AG10803 (cell line): ENCODE data around the gene CEACAM8.
"Not testable (repeated sequence)": the region's sequence is repeated elsewhere in the genome, so short reads cannot be mapped to it uniquely, and the experiment has no call there.

Experiments used
- DNase-seq: peaks from one replicate; pipeline ENCODE4 v3.0.0; 2010; ENCODE audit warnings: low read depth
- H3K4me3 ChIP-seq: 2 replicates; pipeline ENCODE4 v1.5.1; 2011; ENCODE audit warnings: mild to moderate bottlenecking, low read length, control low read depth
- TF ChIP-seq, protein P1 (sequence below): conservative IDR thresholded peaks from 2 replicates; pipeline ENCODE4 v1.5.1; 2011; ENCODE audit warnings: mild to moderate bottlenecking, low read length, control low read depth, inconsistent platforms

The CEACAM8 gene

DNA sequence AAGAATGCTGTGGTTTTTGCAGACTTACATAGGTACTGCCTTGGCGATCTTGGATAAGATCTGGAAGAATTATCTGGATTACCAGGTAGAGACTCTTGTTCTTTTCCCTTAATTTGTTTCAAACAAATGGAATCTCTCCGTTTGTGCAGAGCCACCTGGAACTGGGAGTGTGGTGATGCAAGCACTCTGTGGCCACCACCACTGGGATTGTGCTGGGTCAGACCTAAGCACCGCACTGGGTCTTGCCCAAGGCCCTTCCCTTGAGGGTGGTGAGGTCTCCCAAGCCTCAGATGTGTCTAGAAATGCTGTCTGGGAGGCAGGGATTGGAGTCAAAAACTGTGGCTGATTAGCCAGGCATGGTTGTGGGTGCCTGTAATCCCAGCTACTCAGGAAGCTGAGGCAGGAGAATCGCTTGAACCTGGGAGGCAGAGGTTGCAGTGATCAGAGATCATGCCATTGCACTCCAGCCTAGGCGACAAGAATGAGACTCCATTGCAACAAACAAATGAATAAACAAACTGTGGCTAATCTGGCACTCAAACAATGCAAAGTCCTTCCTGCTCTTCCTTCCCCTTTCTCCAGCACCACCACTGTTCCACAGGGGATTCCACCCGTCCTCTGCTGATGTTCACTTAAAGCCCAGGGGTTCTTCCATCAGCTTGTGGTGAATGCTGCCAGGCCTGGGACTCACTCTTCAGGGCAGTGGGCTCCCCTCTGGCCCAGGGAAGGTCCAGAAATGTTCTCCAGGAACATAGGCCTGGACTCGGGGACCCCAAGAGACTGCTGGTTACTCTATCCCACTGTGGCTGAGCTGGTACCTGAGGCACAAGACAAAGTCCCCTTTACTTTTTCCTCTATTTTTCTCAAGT, 55.6 kb downstream of the CEACAM8 start:
- TF ChIP-seq, protein P1, sequence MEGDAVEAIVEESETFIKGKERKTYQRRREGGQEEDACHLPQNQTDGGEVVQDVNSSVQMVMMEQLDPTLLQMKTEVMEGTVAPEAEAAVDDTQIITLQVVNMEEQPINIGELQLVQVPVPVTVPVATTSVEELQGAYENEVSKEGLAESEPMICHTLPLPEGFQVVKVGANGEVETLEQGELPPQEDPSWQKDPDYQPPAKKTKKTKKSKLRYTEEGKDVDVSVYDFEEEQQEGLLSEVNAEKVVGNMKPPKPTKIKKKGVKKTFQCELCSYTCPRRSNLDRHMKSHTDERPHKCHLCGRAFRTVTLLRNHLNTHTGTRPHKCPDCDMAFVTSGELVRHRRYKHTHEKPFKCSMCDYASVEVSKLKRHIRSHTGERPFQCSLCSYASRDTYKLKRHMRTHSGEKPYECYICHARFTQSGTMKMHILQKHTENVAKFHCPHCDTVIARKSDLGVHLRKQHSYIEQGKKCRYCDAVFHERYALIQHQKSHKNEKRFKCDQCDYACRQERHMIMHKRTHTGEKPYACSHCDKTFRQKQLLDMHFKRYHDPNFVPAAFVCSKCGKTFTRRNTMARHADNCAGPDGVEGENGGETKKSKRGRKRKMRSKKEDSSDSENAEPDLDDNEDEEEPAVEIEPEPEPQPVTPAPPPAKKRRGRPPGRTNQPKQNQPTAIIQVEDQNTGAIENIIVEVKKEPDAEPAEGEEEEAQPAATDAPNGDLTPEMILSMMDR = no peak
- no peak for DNase-seq
- H3K4me3 ChIP-seq = no peak overlapping the region

DNA sequence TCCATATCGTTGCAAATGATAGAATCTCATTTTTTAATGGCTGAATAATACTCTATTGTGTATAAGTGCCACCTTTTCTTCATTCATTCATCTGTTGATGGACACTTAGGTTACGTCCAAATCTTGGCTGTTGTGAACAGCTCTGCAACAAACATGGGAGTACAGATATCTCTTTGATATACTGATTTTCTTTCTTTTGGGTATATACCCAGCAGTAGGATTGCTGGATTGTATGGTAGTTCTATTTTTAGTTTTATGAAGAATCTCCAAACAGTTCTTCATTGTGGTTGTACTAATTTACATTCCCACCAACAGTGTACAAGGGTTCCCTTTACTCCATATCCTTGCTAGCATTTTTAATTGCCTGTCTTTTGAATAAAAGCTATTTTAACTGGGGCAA, 59.4 kb downstream of the CEACAM8 start:
- not testable (repeated sequence) for H3K4me3 ChIP-seq, DNase-seq

GRCh38 chr19:42534391-42534790, 60.3 kb downstream of the CEACAM8 start:
- no peak for DNase-seq
- TF ChIP-seq, protein P1 = no peak
- no peak overlapping the region for H3K4me3 ChIP-seq

DNA sequence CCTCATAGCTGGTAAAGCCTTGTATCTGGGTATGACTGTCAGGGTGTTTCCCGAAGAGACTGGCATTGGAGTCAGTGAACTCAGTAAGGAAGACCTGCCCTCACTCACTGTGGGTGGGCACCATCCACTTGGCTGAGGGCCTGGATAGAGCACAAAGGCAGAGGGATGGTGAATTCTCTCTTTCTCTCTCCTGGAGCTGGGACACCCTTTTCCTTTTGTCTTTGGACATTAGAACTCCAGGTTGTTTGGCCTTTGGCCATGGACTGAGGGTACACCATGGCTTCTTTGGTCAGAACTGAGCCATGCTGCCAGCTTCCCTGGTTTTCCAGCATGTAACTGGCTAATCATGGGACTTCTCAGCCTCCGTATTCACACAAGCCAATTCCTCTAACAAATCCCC, 61.8 kb downstream of the CEACAM8 start:
- no peak overlapping the region for H3K4me3 ChIP-seq
- no peak for DNase-seq
- TF ChIP-seq, protein P1 = no peak

- DNase-seq = no peak
- TF ChIP-seq, protein P1 = no peak
These were observed 63.4 kb downstream of the CEACAM8 start for GRCh38 chr19:42531313-42531712.

More at GRCh38 chr19:42531313-42531712, 63.4 kb downstream of the CEACAM8 start:
- H3K4me3 ChIP-seq = no peak overlapping the region
